Measurements from ENCODE around the gene VCL.
A peak's percentile ranks its signal among the peaks of the same experiment; 100 is the strongest.

VCL gene

GRCh38 chr10:74076961-74077360 lies 79.0 kb downstream of the VCL start:
- DNase-seq (ENCODE audit: low read depth in 3 of 3), result no peak

DNA sequence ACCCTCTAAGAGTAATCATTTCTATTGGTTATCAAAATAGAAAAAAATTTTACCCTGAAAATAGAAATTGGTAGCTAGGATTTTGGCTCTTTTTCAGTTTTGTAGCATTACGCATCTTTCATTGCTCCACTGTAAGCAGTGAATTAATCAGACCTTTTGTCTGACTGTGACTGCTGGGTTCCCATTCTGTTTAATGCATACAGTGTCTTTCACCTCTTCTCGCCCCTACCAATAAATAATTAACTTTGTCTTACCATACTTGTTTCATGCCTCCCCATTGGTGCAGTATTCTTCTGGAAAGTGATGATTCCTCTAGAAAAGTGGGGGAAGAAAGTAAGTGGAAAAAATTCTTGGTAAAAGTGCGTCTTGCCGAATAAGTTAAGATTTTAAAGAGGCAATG lies 79.5 kb downstream of the VCL start:
- DNase-seq (ENCODE audit: low read depth in 3 of 3), result no peak

DNA sequence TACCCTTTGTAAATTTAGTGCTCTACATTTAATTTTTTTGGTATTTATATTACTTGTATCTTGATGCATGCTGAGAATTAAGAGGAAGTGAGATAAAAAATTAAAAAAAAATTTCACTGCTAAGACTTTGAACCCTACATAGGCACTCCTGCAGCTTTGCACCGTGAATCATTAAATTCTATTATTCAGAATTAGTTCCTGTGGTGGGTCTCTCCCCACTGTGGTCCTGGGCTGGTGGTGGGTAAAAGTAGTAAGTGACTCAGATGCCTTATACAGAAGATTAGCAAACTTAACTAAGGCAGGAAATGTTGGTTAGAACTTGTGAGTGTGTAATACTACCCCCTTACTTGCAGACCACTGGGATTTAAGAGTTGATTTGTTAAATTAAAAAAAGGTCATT lies 80.1 kb downstream of the VCL start:
- peak in 2 of 3 experiments; percentile 7 to 48 for DNase-seq (ENCODE audit: low read depth in 3 of 3)

GRCh38 chr10:74079028-74079935 lies 81.4 kb downstream of the VCL start:
- DNase-seq (ENCODE audit: low read depth in 3 of 3), result no peak

DNA sequence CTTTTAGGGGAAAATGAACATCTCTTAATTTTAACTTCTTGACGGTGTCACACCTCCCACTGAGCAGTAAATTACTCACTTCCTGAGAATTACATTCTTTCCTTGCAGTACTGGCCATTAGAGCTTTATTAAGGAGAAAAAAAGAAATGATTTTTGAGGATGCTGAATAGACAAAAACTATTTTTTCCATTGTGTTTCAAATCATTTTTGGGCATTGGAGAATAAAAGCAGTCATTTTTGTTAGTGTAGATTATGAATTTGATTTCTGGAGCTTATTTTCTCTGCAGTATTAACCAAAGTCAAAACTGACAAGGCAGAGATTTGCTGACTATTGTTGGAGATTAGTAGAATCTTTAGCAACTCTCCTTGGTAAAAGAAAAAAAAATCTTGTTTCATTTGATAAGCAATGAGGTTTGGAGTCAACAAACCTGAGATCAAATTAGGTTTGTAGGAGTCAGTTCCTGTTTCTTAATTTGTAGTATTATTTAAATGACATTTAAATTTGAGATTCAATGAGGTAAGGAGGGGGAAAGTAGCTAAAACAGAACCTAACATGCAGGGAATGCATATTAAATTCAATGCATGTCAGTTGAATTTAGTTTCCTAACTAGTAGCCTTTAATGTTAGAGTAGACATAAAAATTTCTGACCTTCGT lies 82.1 kb downstream of the VCL start:
- no peak for DNase-seq (ENCODE audit: low read depth in 3 of 3)

DNA sequence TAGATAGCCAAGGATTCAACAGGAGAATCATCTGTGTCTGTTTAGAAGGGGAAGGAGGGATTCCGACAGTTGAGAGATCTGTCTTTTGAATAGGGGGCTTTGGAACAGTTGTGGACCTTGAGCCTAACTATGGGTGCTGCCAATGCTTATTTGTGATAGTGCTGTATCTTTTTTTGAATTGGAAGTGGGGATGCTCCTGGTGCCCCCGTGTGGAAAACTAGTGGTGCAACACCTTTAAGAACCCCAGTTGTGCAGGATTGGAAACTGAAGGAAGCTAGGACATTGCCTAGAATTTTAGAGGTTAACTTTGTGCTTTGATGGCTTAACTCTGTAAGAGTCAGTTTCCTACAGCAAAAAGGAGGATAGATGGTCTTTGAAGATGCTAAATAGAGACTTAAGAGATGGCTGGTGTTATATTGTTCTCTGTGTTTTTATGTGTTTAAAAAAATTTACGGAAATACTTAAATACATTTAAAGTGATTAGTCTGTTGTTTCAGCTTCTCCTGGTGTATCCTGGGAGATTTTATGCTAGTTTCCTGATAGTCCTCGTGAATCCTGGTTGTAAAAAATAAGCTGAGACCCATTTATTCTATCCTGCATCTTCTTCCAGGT lies 83.4 kb downstream of the VCL start:
- peak; percentile 9 to 27 (median 10) for DNase-seq (ENCODE audit: low read depth in 3 of 3)

DNA sequence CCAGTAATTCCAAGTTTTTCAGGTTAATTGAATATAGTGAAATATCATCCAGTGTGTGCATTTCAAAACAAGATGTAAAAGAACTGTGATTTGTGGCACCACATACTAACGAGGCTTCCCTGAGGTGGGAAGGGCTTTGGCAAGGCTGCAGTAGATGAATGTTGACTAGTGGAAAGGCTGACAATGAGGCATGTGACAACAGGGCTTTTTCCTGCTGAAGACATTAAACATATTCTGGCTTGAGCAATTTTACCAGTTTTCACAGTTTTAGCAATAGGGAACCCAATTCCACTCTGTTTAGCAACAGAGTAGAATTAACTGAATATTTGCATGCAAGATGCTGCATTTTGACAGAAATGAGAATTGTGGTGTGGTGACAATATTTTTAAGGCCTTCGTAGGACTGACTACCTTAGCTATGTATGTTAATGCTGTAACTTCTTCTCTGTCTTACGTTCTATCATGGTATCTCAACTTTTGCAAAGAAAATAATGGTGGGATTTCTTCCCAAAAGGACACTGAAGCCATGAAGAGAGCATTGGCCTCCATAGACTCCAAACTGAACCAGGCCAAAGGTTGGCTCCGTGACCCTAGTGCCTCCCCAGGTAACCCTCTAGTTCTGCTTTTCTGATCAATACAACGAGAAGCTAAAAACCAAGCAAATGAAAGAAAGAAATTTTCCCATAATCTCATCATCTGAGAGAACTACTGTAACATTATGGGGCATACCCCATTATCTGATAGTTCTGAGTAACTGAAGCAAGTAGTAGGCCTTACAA lies 84.2 kb downstream of the VCL start:
- no peak for DNase-seq (ENCODE audit: low read depth in 3 of 3)

DNA sequence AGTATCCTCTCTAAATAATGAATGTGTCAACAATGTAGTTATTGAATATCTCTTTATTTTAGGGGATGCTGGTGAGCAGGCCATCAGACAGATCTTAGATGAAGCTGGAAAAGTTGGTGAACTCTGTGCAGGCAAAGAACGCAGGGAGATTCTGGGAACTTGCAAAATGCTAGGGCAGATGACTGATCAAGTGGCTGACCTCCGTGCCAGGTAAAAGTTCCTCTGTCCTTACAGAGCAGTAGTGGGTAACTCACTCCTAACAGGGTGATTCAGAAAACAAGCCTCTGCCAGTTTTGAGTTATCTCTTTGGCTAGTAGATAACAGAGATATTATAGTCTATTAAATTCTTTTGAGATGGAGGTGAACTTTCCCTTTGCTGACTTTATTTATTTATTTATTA lies 85.4 kb downstream of the VCL start:
- DNase-seq (ENCODE audit: low read depth in 3 of 3), result no peak

GRCh38 chr10:74084955-74085354 lies 87.0 kb downstream of the VCL start:
- DNase-seq (ENCODE audit: low read depth in 3 of 3), result no peak

DNA sequence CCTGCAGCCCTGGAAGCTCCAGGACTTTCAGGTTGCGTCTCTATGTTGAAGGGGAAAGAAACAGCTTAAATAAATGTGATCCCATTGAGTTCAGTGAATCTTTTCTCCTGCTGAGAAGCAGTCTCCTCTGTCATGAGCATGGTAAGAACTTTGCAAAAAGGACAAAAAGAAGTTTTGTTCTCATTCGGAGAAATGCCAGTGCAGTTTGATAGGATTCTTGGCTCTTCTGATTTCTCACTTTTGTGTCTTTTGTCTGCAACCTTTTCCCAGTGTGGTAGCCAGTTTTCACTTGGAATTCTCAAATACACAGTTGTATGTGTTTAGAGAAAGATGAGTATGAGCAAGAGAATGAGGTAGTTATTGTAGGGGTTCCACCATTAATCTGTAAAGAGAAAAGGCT lies 88.4 kb downstream of the VCL start:
- DNase-seq (ENCODE audit: low read depth in 3 of 3), result no peak

DNA sequence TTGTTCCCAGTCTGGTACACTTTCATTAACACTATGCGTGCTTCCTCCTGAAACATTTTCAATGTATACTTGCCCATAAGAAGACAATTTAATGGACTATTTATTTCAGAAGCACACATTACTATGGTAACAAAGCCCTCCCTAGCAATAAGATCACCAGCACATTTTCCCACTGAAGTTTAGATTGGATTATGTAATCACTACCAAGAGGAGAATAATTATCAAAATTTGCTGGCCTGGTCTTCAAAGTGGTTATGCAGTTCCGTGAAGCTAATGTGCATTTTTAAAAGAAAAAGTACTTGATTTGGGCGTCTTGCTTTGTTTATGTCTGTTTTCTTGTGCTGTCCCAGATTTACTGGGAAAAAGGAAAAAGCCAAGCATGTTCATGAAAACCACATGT lies 90.8 kb downstream of the VCL start:
- DNase-seq (ENCODE audit: low read depth in 3 of 3), result no peak

- DNase-seq (ENCODE audit: low read depth in 3 of 3), result no peak
Observed at GRCh38 chr10:74092372-74092771, 94.5 kb downstream of the VCL start.

DNA sequence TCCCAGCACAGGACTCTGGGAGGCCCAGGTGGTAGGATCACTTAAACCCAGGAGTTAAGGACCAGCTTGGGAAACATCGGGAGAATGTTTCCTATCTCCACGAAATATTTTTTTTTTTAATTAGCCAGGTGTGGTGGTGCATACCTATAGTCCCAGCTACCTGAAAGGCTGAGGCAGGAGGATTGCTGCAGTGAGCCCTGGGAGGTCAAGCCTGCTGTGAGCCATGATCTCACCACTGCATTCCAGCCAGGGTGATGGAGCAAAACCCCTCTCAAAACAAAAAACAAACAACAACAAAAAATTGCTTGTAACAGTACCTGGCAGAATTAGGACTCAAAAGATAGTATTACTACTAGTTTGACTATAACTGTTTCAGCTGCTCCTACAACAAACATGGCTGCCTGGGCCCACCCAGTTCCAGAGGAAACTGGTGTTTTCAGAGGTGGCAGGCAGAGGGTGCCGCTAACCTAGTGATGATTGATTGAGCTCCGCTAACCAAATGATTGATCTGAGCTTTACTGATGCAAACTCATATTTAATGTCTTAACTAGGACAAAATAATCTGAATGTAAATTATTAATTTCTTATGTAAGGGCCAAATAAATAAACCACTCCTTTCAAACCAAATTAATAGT lies 95.7 kb downstream of the VCL start:
- no peak for DNase-seq (ENCODE audit: low read depth in 3 of 3)

DNA sequence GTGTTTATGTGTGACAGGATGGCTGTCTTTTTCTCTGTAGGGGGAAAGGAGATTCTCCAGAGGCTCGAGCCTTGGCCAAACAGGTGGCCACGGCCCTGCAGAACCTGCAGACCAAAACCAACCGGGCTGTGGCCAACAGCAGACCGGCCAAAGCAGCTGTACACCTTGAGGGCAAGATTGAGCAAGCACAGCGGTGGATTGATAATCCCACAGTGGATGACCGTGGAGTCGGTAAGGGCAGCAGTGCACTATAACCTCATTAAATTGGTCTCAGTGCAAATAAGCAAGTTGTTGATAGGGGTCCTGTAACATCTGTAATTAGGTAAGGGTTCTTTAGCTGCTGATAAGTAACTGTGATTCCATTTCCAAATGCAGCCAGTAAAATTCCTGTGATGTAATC lies 96.3 kb downstream of the VCL start:
- no peak for DNase-seq (ENCODE audit: low read depth in 3 of 3)

DNA sequence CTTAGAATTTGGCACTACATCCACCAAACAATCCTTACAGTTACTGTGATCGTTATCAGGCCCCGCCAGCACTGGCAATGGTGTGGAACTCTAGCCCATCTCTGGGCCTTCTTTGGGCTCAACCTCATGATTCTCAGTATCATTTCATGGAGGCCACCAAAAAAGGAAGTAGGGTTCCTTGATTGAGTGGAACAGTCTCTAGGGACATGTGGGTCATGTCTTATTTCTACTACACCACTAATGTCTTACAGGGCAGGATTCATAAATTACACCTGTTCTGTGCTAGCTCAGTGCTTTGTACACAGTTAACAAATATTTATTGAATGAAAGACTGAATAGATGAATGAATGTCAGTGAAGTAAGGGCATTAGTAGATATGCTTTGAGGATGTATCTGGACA lies 98.9 kb downstream of the VCL start:
- no peak for DNase-seq (ENCODE audit: low read depth in 3 of 3)

DNA sequence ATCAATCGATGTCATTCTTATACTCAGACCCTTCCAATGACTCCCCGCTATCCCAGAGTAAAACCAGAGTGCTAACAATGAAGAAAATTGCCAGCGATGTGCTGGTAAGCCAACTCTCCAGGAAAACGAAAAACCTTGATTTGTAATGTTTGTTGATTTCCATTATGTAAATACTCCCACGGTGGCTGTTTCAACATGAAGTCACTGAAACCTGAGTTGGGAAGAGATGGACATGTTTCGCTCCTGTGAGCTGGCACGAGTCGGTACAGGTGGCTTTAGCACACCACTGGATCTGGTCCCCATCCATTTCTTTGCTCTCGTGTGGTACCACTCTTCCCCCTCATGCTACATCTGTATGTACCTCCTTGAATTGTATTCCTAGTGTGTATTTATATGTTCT lies 99.9 kb downstream of the VCL start:
- DNase-seq (ENCODE audit: low read depth in 3 of 3), result no peak

DNA sequence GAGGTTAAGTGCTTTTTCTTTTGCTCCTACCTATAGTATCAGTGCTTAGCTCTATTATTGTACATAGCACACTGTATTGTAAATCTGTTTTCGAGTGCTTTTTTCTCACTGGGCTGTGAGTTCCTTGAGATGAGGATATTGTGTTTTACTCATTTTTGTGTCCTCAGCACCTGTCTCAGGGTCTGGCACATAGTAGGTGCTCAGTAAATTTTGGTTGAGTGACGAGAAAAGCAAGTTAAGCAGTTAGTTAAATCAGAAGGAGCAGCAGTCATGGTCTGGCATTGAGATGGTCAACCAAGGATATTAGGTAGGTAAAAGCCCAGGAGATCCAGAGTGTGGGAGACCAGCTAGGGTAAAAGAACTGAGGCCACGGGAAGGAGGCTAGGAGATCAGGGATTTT lies 101.5 kb downstream of the VCL start:
- DNase-seq (ENCODE audit: low read depth in 3 of 3), result no peak

GRCh38 chr10:74099836-74100235 lies 101.9 kb downstream of the VCL start:
- no peak for DNase-seq (ENCODE audit: low read depth in 3 of 3)

DNA sequence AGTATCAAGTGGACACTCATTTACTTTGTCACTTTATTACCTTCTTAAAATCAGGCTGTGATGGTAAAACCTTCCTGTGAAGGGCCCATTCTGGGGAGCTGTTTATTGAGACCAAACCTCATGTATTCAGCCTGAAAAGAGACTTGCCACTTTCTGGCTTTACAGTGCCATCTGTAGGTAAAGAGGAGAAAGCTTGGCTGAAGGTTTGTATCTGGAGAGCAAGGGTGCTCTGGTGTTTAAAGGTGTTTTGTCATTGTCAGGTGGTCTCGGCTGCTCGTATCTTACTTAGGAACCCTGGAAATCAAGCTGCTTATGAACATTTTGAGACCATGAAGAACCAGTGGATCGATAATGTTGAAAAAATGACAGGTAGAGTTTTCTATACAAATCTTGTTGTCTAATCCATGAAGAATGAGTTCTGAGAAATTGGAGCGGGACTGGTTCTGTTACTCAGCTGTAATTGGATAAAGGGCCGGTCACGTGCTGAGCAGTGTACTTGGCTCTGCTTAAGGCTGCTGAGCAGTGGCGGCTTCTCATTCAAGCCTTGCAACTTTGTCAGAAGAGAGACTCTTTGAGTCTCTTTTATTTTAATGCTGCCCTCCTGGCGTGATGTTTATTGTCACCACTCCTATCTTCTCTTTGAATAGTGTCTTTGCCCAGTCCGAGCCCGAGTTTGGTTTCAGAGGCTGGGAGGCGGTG lies 105.8 kb downstream of the VCL start:
- DNase-seq (ENCODE audit: low read depth in 3 of 3), result no peak

GRCh38 chr10:74104480-74104879 lies 106.6 kb downstream of the VCL start:
- DNase-seq (ENCODE audit: low read depth in 3 of 3), result no peak

- DNase-seq (ENCODE audit: low read depth in 3 of 3), result no peak
Observed at GRCh38 chr10:74104996-74105395, 107.1 kb downstream of the VCL start.
